PC-3 (cell line): ENCODE results near the gene SAMD14. TPM values are rescaled to one million over a fixed set of nuclear protein-coding genes. Genes with fewer than 3 reads are reported as not detected.

Experiments used
- ATAC-seq: fragments of 200-7000 bp; cut with Tn5 transposase; 2 replicates; pipeline ENCODE4 v1.9.1; 2020; ENCODE audit warnings: mild to moderate bottlenecking, moderate library complexity
- BruUV-seq: library from RNA; stranded (reverse); fragments of 400-500 nt; replicated peaks from 2 replicates; lab custom pipeline; 2021; lab: Mats Ljungman, UMichigan
- CTCF ChIA-PET: fragments of 300-600 bp; sonication (Branson Sonifier 250); formaldehyde crosslinking; loops from one replicate; lab custom pipeline; 2022; ENCODE audit warnings: antibody characterized with exemption; lab: Charles Lee
- POLR2A ChIA-PET: fragments of 300-600 bp; sonication (Branson Sonifier 250); formaldehyde crosslinking; loops from one replicate; lab custom pipeline; 2022; ENCODE audit warnings: antibody characterized with exemption; ENCODE audit not compliant: unreplicated experiment; lab: Charles Lee
- DNase-seq: peaks from one replicate; pipeline ENCODE4 v3.0.0-alpha.2; 2015
- H2AFZ ChIP-seq: fragments of 300-600 bp; sonication (generic); 2 replicates; pipeline ENCODE4 v1.6.0; 2016; ENCODE audit warnings: antibody characterized with exemption, low read length
- H3F3A ChIP-seq: fragments of 300-600 bp; sonication (generic); one replicate; pipeline ENCODE4 v1.6.0; 2017; ENCODE audit warnings: antibody characterized with exemption, low read length, control low read depth, mild to moderate bottlenecking; ENCODE audit not compliant: unreplicated experiment
- H3K27ac ChIP-seq: fragments of 300-600 bp; sonication (generic); 2 replicates; pipeline ENCODE4 v1.5.1; 2016; ENCODE audit warnings: mild to moderate bottlenecking, low read length
- H3K27me3 ChIP-seq: fragments of 300-600 bp; sonication (generic); 2 replicates; pipeline ENCODE4 v1.6.1; 2016; ENCODE audit warnings: low read length, mixed read lengths
- H3K36me3 ChIP-seq: fragments of 300-600 bp; sonication (generic); 2 replicates; pipeline ENCODE4 v1.6.1; 2016; ENCODE audit warnings: low read depth, mixed run types, low read length, mixed read lengths
- H3K4me1 ChIP-seq: fragments of 300-600 bp; sonication (generic); 2 replicates; pipeline ENCODE4 v1.5.1; 2016; ENCODE audit warnings: low read length; ENCODE audit not compliant: insufficient read depth
- H3K4me2 ChIP-seq: fragments of 300-600 bp; sonication (generic); 2 replicates; pipeline ENCODE4 v1.6.0; 2016; ENCODE audit warnings: low read length
- H3K4me3 ChIP-seq: fragments of 300-600 bp; sonication (generic); 2 replicates; pipeline ENCODE4 v1.5.1; 2016; ENCODE audit warnings: mild to moderate bottlenecking, low read length, mixed read lengths
- H3K79me2 ChIP-seq: fragments of 300-600 bp; sonication (generic); 2 replicates; pipeline ENCODE4 v1.6.1; 2017; ENCODE audit warnings: low read length, mixed read lengths
- H3K9ac ChIP-seq: fragments of 300-600 bp; sonication (generic); 2 replicates; pipeline ENCODE4 v1.6.0; 2016; ENCODE audit warnings: mild to moderate bottlenecking, low read length
- H3K9me2 ChIP-seq: fragments of 300-600 bp; sonication (generic); replicated peaks from 2 replicates; pipeline ENCODE4 v1.6.1; 2016; ENCODE audit warnings: mixed run types, low read length, mixed read lengths
- H3K9me3 ChIP-seq: fragments of 300-600 bp; sonication (generic); 2 replicates; pipeline ENCODE4 v1.6.1; 2016; ENCODE audit warnings: low read length, mixed read lengths
- H4K20me1 ChIP-seq: fragments of 300-600 bp; sonication (generic); 2 replicates; pipeline ENCODE4 v1.6.1; 2016; ENCODE audit warnings: low read length, mixed read lengths
- EZH2 ChIP-seq: fragments of 300-600 bp; sonication (generic); IDR thresholded peaks from one replicate; pipeline ENCODE4 v1.6.1; 2017; ENCODE audit warnings: antibody characterized with exemption, mild to moderate bottlenecking, low read length; ENCODE audit not compliant: unreplicated experiment
- EZH2phosphoT487 ChIP-seq: fragments of 300-600 bp; sonication (generic); IDR thresholded peaks from 2 replicates; pipeline ENCODE4 v1.6.1; 2018; ENCODE audit warnings: mild to moderate bottlenecking, antibody characterized with exemption, low read length, borderline replicate concordance
- intact Hi-C: fragments of 100-400 bp; cut with micrococcal nuclease; formaldehyde crosslinking; loops from 2 replicates; pipeline ENCODE4 v1.9.0; 2023
- total RNA-seq: library from RNA; depleted of rRNA; stranded (reverse); fragments of >200 nt; gene quantifications from 2 replicates; pipeline ENCODE4 v1.2.3, GENCODE V29; 2014
- TF ChIP-seq, protein P1 (sequence below): fragments of 300-600 bp; sonication (generic); conservative IDR thresholded peaks from 2 replicates; pipeline ENCODE4 v1.5.1; 2017; ENCODE audit warnings: antibody characterized with exemption, low read depth, mild to moderate bottlenecking, low read length

The SAMD14 gene
- total RNA-seq, 1 experiment from 2014 or later, result 0.11 TPM

GRCh38 chr17:50137042-50137441 lies 7.1 kb upstream of the SAMD14 start:
- no peak for ATAC-seq
- Histone ChIP-seq H4K20me1 (0 out of 2 replicates have a peak, but pooled peaks cover 5% of the 10 kb centered on the region), H3K9me3 (no peaks in the 10 kb centered on the region), H3K27me3 (no peaks in the 10 kb centered on the region), H3K4me3 (no peak overlapping the region), H3K9me2 (no peaks in the 10 kb centered on the region), H3K79me2 (no peaks in the 10 kb centered on the region), H3K27ac (no peak overlapping the region), H3K4me1 (no peaks in the 10 kb centered on the region), H3F3A (no peaks in the 10 kb centered on the region), H3K9ac (no peak overlapping the region), H2AFZ (no peak overlapping the region), H3K4me2 (no peak overlapping the region), H3K36me3 (peaks cover 63% of the 10 kb centered on the region)
- intact Hi-C loops, result no loop called here
- POLR2A ChIA-PET, result no interaction called here
- CTCF ChIA-PET, result no interaction called here
- no TSS peak for BruUV-seq
- DNase-seq, result no peak
- no peak for TF ChIP-seq EZH2
- TF ChIP-seq, protein P1, sequence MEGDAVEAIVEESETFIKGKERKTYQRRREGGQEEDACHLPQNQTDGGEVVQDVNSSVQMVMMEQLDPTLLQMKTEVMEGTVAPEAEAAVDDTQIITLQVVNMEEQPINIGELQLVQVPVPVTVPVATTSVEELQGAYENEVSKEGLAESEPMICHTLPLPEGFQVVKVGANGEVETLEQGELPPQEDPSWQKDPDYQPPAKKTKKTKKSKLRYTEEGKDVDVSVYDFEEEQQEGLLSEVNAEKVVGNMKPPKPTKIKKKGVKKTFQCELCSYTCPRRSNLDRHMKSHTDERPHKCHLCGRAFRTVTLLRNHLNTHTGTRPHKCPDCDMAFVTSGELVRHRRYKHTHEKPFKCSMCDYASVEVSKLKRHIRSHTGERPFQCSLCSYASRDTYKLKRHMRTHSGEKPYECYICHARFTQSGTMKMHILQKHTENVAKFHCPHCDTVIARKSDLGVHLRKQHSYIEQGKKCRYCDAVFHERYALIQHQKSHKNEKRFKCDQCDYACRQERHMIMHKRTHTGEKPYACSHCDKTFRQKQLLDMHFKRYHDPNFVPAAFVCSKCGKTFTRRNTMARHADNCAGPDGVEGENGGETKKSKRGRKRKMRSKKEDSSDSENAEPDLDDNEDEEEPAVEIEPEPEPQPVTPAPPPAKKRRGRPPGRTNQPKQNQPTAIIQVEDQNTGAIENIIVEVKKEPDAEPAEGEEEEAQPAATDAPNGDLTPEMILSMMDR, result no peak
- TF ChIP-seq EZH2phosphoT487, result no peak

DNA sequence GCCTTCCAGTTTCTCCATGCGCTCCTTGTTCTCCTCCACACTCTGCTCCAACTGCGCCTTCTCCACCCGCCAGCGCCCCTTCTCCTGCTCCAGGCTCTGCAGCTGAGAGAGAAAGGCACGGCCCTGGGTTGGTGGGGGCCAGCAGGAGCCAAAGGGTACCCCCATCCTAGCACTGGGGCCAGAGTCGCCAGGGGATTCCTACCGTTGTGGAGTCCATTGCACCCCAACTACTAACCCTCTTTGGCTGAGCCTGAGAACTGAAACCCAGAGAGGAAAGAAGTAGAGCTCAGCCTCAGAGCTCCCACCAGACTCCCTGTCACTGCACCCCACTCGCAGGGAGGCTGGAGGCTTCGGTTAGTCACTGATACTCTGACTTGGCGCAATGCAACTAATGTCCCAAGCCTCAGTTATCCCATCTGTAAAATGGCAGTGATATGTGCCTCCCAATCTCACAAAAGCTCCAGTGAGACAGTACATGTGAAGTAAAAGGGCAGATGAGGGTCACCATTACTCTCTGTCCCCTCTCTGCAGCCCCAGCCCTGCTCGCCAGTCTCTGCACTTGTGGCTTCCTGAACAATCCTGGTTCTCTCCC lies 6.2 kb upstream of the SAMD14 start:
- CTCF ChIA-PET, result interaction anchor here (0.8 kb wide), 1 partner anchor 20 kb away, joined by 20 read pairs; no protein-coding TSS in a partner anchor
- BruUV-seq, result no TSS peak
- no peaks in the 10 kb centered on the region for H3K4me1 ChIP-seq
- H2AFZ ChIP-seq, result no peak overlapping the region
- POLR2A ChIA-PET, result no interaction called here
- H3K27me3 ChIP-seq, result no peaks in the 10 kb centered on the region
- no peak for ATAC-seq
- H3K79me2 ChIP-seq, result no peaks in the 10 kb centered on the region
- H3K9me3 ChIP-seq, result no peaks in the 10 kb centered on the region
- TF ChIP-seq, protein P1, result no peak
- no peak for TF ChIP-seq EZH2
- TF ChIP-seq EZH2phosphoT487, result no peak
- no peaks in the 10 kb centered on the region for H3F3A ChIP-seq
- H3K4me2 ChIP-seq, result no peak overlapping the region
- peaks cover 56% of the 10 kb centered on the region for H3K36me3 ChIP-seq
- H3K27ac ChIP-seq, result no peak overlapping the region
- H3K9me2 ChIP-seq, result no peaks in the 10 kb centered on the region
- no peak for DNase-seq
- no peak overlapping the region for H3K9ac ChIP-seq
- H3K4me3 ChIP-seq, result no peak overlapping the region
- intact Hi-C loops, result no loop called here
- 0 out of 2 replicates have a peak, but pooled peaks cover 5% of the 10 kb centered on the region for H4K20me1 ChIP-seq
